ENCODE measurements around the gene TTLL5.

The TTLL5 gene

DNA sequence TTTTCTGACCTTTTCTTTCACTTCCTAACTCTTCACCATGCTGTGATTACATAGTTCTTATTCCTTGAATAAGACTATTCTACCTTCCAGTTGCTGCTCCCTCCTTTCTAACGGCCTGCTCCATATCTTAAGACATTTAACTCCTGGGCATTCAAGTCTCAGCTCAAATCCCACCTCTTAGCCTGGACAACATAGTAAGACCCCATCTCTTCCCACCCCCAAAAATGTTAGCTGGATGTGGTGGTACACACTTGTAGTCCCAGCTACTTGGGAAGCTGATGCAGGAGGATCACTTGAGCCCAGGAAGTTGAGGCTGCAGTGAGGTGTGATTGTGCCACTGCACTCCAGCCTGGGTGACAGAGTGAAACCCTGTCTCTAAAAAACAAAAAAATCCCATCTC lies 11.3 kb upstream of the TTLL5 start:
- Histone ChIP-seq H3K4me1 (ENCODE audit: control insufficient read depth, low read depth, low read length) (no peaks in the 10 kb centered on the region), H3K9me3 (ENCODE audit: control insufficient read depth, low read depth, low read length) (no peaks in the 10 kb centered on the region), H3K27me3 (ENCODE audit: control insufficient read depth, insufficient read depth, low read length) (no peaks in the 10 kb centered on the region), H3K27ac (ENCODE audit: low read length) (no peak overlapping the region), H3K36me3 (ENCODE audit: control insufficient read depth, low read depth, low read length) (peaks cover 50% of the 10 kb centered on the region), H3K4me3 (ENCODE audit: low read length) (no peak overlapping the region), H3K9ac (ENCODE audit: low read length) (no peak overlapping the region)

- Histone ChIP-seq H3K27ac (ENCODE audit: low read length) (no peak overlapping the region), H3K4me3 (ENCODE audit: low read length) (no peak overlapping the region), H3K4me1 (ENCODE audit: control insufficient read depth, low read depth, low read length) (no peaks in the 10 kb centered on the region), H3K36me3 (ENCODE audit: control insufficient read depth, low read depth, low read length) (peaks cover 56% of the 10 kb centered on the region), H3K27me3 (ENCODE audit: control insufficient read depth, insufficient read depth, low read length) (no peaks in the 10 kb centered on the region), H3K9me3 (ENCODE audit: control insufficient read depth, low read depth, low read length) (no peaks in the 10 kb centered on the region), H3K9ac (ENCODE audit: low read length) (no peak overlapping the region)
Observed at GRCh38 chr14:75650253-75651058, 10.6 kb upstream of the TTLL5 start.

DNA sequence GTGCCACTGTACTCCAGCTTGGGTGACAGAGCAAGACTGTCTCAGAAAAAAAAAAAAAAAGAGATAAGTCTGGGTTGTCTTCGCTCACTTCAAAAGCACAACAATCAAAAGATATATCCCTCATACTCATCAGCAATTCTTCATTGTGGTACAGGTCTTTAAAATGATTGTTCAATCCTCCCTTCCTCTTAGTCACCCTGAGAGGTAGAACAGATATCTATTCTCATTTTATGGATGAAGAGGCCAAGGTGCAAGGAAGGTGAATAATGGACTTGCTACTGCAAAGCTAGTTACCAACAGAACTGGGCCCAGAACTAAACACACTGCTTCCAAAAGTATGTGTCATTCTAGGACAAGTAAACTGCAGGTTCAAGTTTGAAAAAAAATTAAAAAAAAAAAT lies 7.5 kb upstream of the TTLL5 start:
- H3K9ac ChIP-seq (ENCODE audit: low read length), result no peak overlapping the region
- H3K36me3 ChIP-seq (ENCODE audit: control insufficient read depth, low read depth, low read length), result peaks cover 68% of the 10 kb centered on the region
- H3K27ac ChIP-seq (ENCODE audit: low read length), result no peak overlapping the region
- no peaks in the 10 kb centered on the region for H3K9me3 ChIP-seq (ENCODE audit: control insufficient read depth, low read depth, low read length)
- H3K27me3 ChIP-seq (ENCODE audit: control insufficient read depth, insufficient read depth, low read length), result no peaks in the 10 kb centered on the region
- H3K4me1 ChIP-seq (ENCODE audit: control insufficient read depth, low read depth, low read length), result peaks cover 2% of the 10 kb centered on the region
- no peak overlapping the region for H3K4me3 ChIP-seq (ENCODE audit: low read length)

GRCh38 chr14:75654127-75654732 lies 6.8 kb upstream of the TTLL5 start:
- H3K36me3 ChIP-seq (ENCODE audit: control insufficient read depth, low read depth, low read length), result peaks cover 66% of the 10 kb centered on the region
- no peak overlapping the region for H3K27ac ChIP-seq (ENCODE audit: low read length)
- H3K4me3 ChIP-seq (ENCODE audit: low read length), result no peak overlapping the region
- no peak overlapping the region for H3K9ac ChIP-seq (ENCODE audit: low read length)
- no peaks in the 10 kb centered on the region for H3K9me3 ChIP-seq (ENCODE audit: control insufficient read depth, low read depth, low read length)
- H3K27me3 ChIP-seq (ENCODE audit: control insufficient read depth, insufficient read depth, low read length), result no peaks in the 10 kb centered on the region
- H3K4me1 ChIP-seq (ENCODE audit: control insufficient read depth, low read depth, low read length), result peaks cover 3% of the 10 kb centered on the region

DNA sequence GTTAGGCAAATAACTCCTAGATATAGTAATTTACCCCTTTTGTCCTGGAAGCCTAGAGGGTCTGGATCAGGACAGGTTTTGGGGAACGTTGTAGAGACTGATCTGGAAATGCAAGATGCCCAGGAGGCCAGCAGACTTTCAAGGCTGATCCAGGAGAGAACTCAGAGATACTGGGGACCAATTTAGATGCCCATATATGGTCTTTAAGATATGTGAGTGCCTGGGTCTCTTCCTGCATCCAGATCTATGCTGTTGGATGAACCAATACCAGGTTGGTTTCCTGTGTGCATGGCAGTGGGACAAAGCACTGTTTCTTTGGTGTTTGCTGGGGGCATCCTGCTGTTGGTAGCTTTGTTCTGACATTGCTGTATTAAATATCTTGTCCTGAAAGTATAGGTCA lies 5.8 kb upstream of the TTLL5 start:
- H3K27ac ChIP-seq (ENCODE audit: low read length), result no peak overlapping the region
- no peaks in the 10 kb centered on the region for H3K9me3 ChIP-seq (ENCODE audit: control insufficient read depth, low read depth, low read length)
- H3K27me3 ChIP-seq (ENCODE audit: control insufficient read depth, insufficient read depth, low read length), result no peaks in the 10 kb centered on the region
- peaks cover 56% of the 10 kb centered on the region for H3K36me3 ChIP-seq (ENCODE audit: control insufficient read depth, low read depth, low read length)
- H3K4me1 ChIP-seq (ENCODE audit: control insufficient read depth, low read depth, low read length), result peaks cover 6% of the 10 kb centered on the region
- no peak overlapping the region for H3K9ac ChIP-seq (ENCODE audit: low read length)
- no peak overlapping the region for H3K4me3 ChIP-seq (ENCODE audit: low read length)

DNA sequence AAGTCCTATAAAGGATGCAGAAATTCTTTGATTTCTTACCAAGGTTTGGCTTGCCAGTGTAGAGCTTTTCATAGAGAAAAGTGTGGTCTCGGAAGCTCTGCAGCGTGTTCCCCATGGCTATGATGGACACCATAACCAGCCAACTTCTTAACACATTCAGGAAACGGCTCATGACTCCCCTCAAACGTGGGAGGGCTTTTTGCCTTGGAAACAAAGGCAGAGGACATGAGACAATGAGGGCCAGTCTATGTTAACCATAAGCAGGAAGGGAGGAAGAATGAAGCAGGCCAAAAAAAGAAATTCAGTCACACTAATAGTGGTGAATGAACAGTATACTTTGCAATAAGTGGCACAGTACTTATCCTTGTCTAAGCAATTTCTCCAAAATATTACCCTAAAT lies 3.7 kb upstream of the TTLL5 start:
- Histone ChIP-seq H3K27me3 (ENCODE audit: control insufficient read depth, insufficient read depth, low read length) (no peaks in the 10 kb centered on the region), H3K27ac (ENCODE audit: low read length) (no peak overlapping the region), H3K36me3 (ENCODE audit: control insufficient read depth, low read depth, low read length) (peaks cover 35% of the 10 kb centered on the region), H3K4me1 (ENCODE audit: control insufficient read depth, low read depth, low read length) (peaks cover 6% of the 10 kb centered on the region), H3K9ac (ENCODE audit: low read length) (no peak overlapping the region), H3K4me3 (ENCODE audit: low read length) (no peak overlapping the region), H3K9me3 (ENCODE audit: control insufficient read depth, low read depth, low read length) (no peaks in the 10 kb centered on the region)

DNA sequence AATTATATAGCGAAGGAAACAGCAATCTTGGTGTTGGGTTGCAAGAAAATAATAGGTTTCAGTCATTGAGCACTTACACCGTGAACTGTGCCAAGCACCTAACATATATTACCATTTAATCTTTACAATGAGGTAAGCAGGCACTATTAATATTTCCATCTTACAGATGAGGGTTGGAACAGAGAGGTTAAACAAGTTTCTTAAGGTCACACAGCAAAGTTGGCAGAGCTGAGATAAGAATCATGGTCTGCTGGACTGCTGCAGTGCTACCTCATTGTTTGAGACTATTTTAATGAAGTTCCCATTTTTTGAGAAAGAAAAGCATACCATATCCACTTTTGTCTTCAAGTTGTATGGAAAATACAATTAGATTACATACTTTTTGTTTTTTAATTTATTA lies 2.1 kb upstream of the TTLL5 start:
- Histone ChIP-seq H3K4me3 (ENCODE audit: low read length) (no peak overlapping the region), H3K27ac (ENCODE audit: low read length) (no peak overlapping the region), H3K27me3 (ENCODE audit: control insufficient read depth, insufficient read depth, low read length) (no peaks in the 10 kb centered on the region), H3K9me3 (ENCODE audit: control insufficient read depth, low read depth, low read length) (no peaks in the 10 kb centered on the region), H3K9ac (ENCODE audit: low read length) (no peak overlapping the region), H3K4me1 (ENCODE audit: control insufficient read depth, low read depth, low read length) (peaks cover 6% of the 10 kb centered on the region), H3K36me3 (ENCODE audit: control insufficient read depth, low read depth, low read length) (peaks cover 35% of the 10 kb centered on the region)

DNA sequence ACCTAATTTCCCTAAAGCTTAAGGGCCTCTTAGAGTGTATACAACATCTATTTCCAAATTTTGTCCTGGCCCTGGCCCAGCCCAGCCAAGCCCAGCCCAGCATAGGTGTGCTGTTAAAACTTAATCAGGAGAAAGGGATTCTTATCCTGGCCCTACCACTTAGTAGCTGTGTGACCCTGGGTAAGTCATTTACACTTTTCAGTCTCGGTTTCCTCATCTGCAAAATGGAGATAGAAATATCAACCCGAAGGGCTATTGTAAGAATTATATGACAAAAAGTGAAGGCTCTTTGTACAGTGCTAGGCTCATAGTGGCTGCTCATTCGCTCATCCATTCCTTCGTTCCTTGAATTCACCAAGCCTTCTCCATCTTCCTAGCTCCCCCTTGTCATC lies 812 bp upstream of the TTLL5 start:
- H3K9ac ChIP-seq (ENCODE audit: low read length), result peak overlapping the region; percentile 92
- H3K4me1 ChIP-seq (ENCODE audit: control insufficient read depth, low read depth, low read length), result peaks cover 6% of the 10 kb centered on the region
- H3K27ac ChIP-seq (ENCODE audit: low read length), result peak overlapping the region; percentile 94

GRCh38 chr14:75661499-75661814 lies 411 bp downstream of the TTLL5 start:
- H3K36me3 ChIP-seq (ENCODE audit: control insufficient read depth, low read depth, low read length), result peaks cover 27% of the 10 kb centered on the region

More for the DNA sequence above, 812 bp upstream of the TTLL5 start:
- peaks cover 23% of the 10 kb centered on the region for H3K36me3 ChIP-seq (ENCODE audit: control insufficient read depth, low read depth, low read length)
- no peaks in the 10 kb centered on the region for H3K27me3 ChIP-seq (ENCODE audit: control insufficient read depth, insufficient read depth, low read length)
- peak overlapping the region; percentile 98 for H3K4me3 ChIP-seq (ENCODE audit: low read length)
- H3K9me3 ChIP-seq (ENCODE audit: control insufficient read depth, low read depth, low read length), result no peaks in the 10 kb centered on the region

DNA sequence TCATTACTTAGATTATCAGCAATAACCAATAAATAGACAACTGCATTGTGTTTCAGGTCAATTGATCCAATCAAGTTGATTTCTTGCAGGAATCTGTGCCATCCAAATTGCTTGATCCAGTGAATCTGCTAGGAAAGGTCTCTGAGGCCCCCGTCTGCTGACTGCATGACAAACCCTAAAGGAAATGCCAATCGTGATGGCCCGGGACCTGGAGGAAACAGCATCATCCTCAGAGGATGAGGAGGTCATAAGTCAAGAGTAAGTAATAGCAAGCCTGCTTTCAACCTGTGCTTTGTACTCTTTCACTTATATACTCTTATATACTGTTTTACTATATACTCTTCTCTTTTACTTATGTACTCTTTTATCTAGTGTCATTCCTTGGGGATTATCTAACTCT lies 1.9 kb downstream of the TTLL5 start:
- H3K27ac ChIP-seq (ENCODE audit: low read length), result no peak overlapping the region
- H3K9ac ChIP-seq (ENCODE audit: low read length), result no peak overlapping the region
- H3K9me3 ChIP-seq (ENCODE audit: control insufficient read depth, low read depth, low read length), result no peaks in the 10 kb centered on the region
- H3K27me3 ChIP-seq (ENCODE audit: control insufficient read depth, insufficient read depth, low read length), result no peaks in the 10 kb centered on the region
- H3K4me1 ChIP-seq (ENCODE audit: control insufficient read depth, low read depth, low read length), result peaks cover 6% of the 10 kb centered on the region
- H3K36me3 ChIP-seq (ENCODE audit: control insufficient read depth, low read depth, low read length), result peaks cover 16% of the 10 kb centered on the region
- no peak overlapping the region for H3K4me3 ChIP-seq (ENCODE audit: low read length)

More at GRCh38 chr14:75661499-75661814, 411 bp downstream of the TTLL5 start:
- Histone ChIP-seq H3K9ac (ENCODE audit: low read length) (peak overlapping the region; percentile 92), H3K4me3 (ENCODE audit: low read length) (peak overlapping the region; percentile 98), H3K27ac (ENCODE audit: low read length) (peak overlapping the region; percentile 94), H3K27me3 (ENCODE audit: control insufficient read depth, insufficient read depth, low read length) (no peaks in the 10 kb centered on the region), H3K9me3 (ENCODE audit: control insufficient read depth, low read depth, low read length) (no peaks in the 10 kb centered on the region), H3K4me1 (ENCODE audit: control insufficient read depth, low read depth, low read length) (peaks cover 6% of the 10 kb centered on the region)

DNA sequence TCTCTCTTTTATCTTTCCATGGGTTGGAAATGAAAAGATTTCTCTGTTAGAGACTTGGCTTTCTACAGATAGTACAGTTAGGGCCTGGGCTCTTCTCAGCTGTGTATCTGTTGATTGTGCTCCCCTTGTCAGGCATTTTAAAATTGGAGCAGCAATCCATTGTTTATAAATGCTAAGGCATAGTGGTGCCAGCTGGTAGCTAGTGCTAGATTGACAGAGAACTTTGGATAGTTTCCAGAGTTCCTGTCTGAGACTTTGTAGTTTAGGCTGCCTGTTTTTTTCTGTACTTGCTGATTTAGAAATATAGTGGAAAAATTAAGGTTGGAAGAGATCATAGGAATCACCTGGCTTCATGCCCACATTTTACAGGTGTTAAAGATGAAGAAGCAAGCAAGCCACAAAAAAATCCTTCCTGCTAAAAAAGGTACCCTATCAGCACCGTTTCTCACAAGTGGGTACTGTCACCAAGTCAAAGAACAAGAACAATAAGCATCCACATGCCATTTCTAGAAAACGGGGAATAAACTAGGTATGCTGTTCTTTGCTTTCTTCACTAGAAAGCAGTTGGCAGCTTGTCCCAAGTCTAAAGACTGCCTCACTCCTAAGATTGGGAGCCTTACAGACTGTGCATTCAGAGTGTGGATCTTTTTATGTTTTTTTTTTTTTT lies 6.2 kb downstream of the TTLL5 start:
- H3K27me3 ChIP-seq (ENCODE audit: control insufficient read depth, insufficient read depth, low read length), result no peaks in the 10 kb centered on the region
- H3K27ac ChIP-seq (ENCODE audit: low read length), result no peak overlapping the region
- H3K4me1 ChIP-seq (ENCODE audit: control insufficient read depth, low read depth, low read length), result no peaks in the 10 kb centered on the region
- peaks cover 27% of the 10 kb centered on the region for H3K36me3 ChIP-seq (ENCODE audit: control insufficient read depth, low read depth, low read length)
- H3K4me3 ChIP-seq (ENCODE audit: low read length), result no peak overlapping the region
- H3K9me3 ChIP-seq (ENCODE audit: control insufficient read depth, low read depth, low read length), result no peaks in the 10 kb centered on the region
- H3K9ac ChIP-seq (ENCODE audit: low read length), result no peak overlapping the region

Measured in iPS-18a (cell line).